ENCODE measurements around the gene NEGR1. TPM values are rescaled to one million over a fixed set of nuclear protein-coding genes. Genes with fewer than 3 reads are reported as not detected.

Gene NEGR1
- total RNA-seq, 1 donor from 2014 or later: 4.0 TPM

DNA sequence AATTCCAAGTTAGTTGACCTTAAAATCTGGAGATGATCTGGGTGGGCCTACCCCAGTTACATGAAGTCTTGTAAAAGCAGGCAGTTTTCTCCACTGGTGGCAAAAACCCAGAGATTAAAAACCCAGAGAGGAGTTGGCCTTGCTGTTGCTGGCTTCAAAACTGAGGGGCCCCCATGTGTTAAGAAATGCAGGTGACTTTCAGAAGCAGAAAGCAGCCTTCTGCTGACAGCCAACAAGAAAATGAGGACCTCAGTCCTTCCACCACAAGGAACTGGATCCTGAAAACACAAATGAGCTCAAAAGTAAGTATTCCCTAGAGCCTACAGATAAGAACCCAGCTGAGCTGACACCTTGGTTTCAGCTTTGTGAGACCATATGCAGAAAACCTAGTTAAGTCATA is 857.8 kb downstream of the NEGR1 start:
- Histone ChIP-seq H3K36me3 (ENCODE audit: control insufficient read depth, insufficient read depth, low read length) (no peaks in the 10 kb centered on the region), H3K4me3 (ENCODE audit: low read depth, low read length) (no peak overlapping the region), H3K27me3 (ENCODE audit: control insufficient read depth, insufficient read depth, low read length) (no peaks in the 10 kb centered on the region)
- TF ChIP-seq, protein P1, sequence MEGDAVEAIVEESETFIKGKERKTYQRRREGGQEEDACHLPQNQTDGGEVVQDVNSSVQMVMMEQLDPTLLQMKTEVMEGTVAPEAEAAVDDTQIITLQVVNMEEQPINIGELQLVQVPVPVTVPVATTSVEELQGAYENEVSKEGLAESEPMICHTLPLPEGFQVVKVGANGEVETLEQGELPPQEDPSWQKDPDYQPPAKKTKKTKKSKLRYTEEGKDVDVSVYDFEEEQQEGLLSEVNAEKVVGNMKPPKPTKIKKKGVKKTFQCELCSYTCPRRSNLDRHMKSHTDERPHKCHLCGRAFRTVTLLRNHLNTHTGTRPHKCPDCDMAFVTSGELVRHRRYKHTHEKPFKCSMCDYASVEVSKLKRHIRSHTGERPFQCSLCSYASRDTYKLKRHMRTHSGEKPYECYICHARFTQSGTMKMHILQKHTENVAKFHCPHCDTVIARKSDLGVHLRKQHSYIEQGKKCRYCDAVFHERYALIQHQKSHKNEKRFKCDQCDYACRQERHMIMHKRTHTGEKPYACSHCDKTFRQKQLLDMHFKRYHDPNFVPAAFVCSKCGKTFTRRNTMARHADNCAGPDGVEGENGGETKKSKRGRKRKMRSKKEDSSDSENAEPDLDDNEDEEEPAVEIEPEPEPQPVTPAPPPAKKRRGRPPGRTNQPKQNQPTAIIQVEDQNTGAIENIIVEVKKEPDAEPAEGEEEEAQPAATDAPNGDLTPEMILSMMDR (IDR thresholded peaks at IDR 0.05; ENCODE audit: insufficient read depth, low read length, poor library complexity, severe bottlenecking): no peak
- DNase-seq (ENCODE audit: low read depth): no peak

DNA sequence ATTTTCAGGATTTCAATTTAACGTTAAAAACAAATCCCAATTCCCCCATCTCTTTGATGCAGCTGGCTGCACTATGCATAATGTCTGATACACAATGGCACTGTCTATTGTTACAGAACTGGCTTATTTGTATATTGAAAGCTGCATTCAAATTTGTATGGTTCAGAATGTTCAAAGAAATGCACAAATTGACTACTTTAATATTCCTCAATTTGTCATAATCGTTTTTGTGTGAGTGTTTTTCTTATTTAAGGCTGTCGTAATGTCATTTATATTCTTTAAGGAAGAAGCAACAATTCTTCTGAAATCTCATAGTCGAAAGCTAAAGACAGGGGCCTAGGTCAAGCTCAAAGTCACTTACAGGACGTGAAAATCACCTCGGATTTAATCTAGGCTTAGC is 860.1 kb downstream of the NEGR1 start:
- Histone ChIP-seq H3K36me3 (ENCODE audit: control insufficient read depth, insufficient read depth, low read length) (no peaks in the 10 kb centered on the region), H3K27me3 (ENCODE audit: control insufficient read depth, insufficient read depth, low read length) (no peaks in the 10 kb centered on the region), H3K4me3 (ENCODE audit: low read depth, low read length) (no peak overlapping the region)
- DNase-seq (ENCODE audit: low read depth): no peak
- TF ChIP-seq, protein P1 (IDR thresholded peaks at IDR 0.05; ENCODE audit: insufficient read depth, low read length, poor library complexity, severe bottlenecking): no peak

DNA sequence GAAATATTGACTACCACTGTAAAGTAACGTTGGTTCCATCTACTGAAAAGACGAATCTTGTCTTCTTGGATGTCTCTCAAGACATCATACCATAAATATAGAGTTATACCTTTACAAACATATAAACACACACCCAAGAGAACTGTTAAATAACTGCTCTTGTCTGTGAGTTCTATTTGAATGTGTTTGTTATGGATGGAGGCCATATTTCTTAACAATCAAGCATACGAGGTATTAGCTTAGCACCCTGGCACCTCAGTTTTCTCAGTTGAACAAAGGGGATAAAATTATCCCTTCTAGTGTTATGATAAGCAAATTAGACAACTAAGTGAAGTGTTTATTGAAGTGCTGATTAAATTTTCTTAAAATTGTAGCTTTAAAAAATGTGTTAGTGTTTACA is 864.9 kb downstream of the NEGR1 start:
- TF ChIP-seq, protein P1 (IDR thresholded peaks at IDR 0.05; ENCODE audit: insufficient read depth, low read length, poor library complexity, severe bottlenecking): no peak
- Histone ChIP-seq H3K4me3 (ENCODE audit: low read depth, low read length) (no peak overlapping the region), H3K27me3 (ENCODE audit: control insufficient read depth, insufficient read depth, low read length) (no peaks in the 10 kb centered on the region), H3K36me3 (ENCODE audit: control insufficient read depth, insufficient read depth, low read length) (no peaks in the 10 kb centered on the region)
- DNase-seq (ENCODE audit: low read depth): no peak

DNA sequence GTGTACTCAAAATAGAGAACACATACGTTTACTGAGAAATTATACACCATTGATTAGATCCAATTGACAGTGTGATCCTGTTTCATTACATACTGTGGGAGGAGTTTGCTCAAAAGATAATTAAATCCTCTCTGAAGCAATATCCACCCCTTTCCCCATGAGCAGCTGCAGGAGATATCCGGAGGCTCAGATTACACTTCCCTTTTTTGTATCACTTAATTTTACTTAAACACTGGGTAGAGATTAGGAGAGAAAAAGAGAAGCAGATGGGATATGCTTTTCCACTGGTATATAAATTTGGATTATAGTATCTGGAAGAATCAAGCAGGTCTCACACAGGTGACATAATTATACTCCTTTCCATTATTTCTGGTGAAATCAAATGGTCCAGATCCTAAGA is 868.2 kb downstream of the NEGR1 start:
- H3K27me3 ChIP-seq (ENCODE audit: control insufficient read depth, insufficient read depth, low read length): no peaks in the 10 kb centered on the region
- H3K4me3 ChIP-seq (ENCODE audit: low read depth, low read length): no peak overlapping the region
- TF ChIP-seq, protein P1 (IDR thresholded peaks at IDR 0.05; ENCODE audit: insufficient read depth, low read length, poor library complexity, severe bottlenecking): no peak
- no peak for DNase-seq (ENCODE audit: low read depth)
- no peaks in the 10 kb centered on the region for H3K36me3 ChIP-seq (ENCODE audit: control insufficient read depth, insufficient read depth, low read length)

DNA sequence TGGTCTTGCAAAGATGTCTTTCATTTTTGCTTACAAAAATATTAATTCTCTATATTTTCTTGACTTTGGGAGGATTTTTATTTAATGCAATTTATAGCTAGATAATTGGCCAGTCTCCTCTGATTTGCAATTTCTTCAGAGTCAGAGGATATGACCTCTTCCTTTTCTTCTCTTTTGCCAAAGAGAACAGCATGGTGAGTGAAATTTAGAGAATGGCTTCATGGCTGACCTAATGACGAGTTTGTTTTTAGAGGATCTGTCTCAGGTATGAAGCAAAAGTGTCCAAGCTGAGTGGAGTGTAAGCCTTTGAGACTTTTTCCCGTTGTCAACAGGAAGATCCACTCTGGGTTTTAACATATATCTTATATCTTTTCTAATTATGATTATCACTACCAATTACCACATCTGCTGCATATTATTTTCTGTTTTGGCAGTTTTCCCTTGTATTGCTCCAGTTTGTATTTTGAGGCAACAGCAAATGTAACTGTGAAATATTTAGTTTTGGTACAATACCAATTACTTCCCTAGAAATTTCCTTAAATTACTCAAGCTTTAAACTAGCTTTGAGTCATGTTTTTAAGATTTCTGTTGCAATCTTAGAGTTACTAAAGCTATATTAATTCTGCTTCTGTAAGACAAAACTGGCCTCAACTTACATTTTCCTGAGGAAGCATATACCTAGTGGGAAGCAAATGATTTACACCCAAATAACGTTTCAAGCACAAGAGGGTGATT is 868.7 kb downstream of the NEGR1 start:
- TF ChIP-seq, protein P1 (IDR thresholded peaks at IDR 0.05; ENCODE audit: insufficient read depth, low read length, poor library complexity, severe bottlenecking): no peak
- no peak for DNase-seq (ENCODE audit: low read depth)
- Histone ChIP-seq H3K4me3 (ENCODE audit: low read depth, low read length) (no peak overlapping the region), H3K27me3 (ENCODE audit: control insufficient read depth, insufficient read depth, low read length) (no peaks in the 10 kb centered on the region), H3K36me3 (ENCODE audit: control insufficient read depth, insufficient read depth, low read length) (no peaks in the 10 kb centered on the region)

DNA sequence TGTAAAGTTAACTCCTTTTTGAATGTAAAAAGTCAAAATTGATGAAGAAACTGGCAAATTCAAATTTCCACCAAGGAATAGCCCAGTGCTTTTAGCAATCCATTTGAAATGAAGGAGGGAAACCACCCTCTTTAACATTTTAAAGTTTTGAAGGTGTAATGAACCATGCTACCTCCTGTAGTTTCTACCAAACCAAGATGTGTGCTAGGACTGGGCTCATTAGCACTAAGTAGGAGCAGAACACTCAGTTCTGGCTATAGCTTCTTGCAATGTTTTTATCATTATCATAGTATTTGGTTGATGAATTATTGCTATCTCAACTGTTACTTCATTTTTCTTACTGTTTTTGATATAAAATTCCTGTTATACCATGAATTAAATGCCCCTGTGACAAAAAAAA is 882.3 kb downstream of the NEGR1 start:
- Histone ChIP-seq H3K27me3 (ENCODE audit: control insufficient read depth, insufficient read depth, low read length) (no peaks in the 10 kb centered on the region), H3K4me3 (ENCODE audit: low read depth, low read length) (no peak overlapping the region), H3K36me3 (ENCODE audit: control insufficient read depth, insufficient read depth, low read length) (no peaks in the 10 kb centered on the region)
- TF ChIP-seq, protein P1 (IDR thresholded peaks at IDR 0.05; ENCODE audit: insufficient read depth, low read length, poor library complexity, severe bottlenecking): no peak
- DNase-seq (ENCODE audit: low read depth): no peak
